Vagina (tissue), 2 donors: Measurements from ENCODE around the gene HOPX. TPM values are rescaled to one million over a fixed set of nuclear protein-coding genes. Genes with fewer than 3 reads are reported as not detected.

Experiments used
- DNase-seq, 2 donors: peaks; one replicate each; pipeline ENCODE4 v3.0.0-alpha.2; 2017; ENCODE audit errors: extremely low spot score in 2 of 2
- H3K27ac ChIP-seq: fragments of 200-600 bp; sonication (generic); one replicate; pipeline ENCODE4 v1.5.1; 2019
- H3K27me3 ChIP-seq: fragments of 200-600 bp; sonication (generic); one replicate; pipeline ENCODE4 v1.5.1; 2019
- H3K36me3 ChIP-seq, 2 donors: fragments of 200-600 bp; sonication (generic); one replicate each; pipeline ENCODE4 v1.5.1; 2017 to 2019
- H3K4me1 ChIP-seq: fragments of 200-600 bp; sonication (generic); one replicate; pipeline ENCODE4 v1.5.1; 2019
- H3K4me3 ChIP-seq, 2 donors: fragments of 200-600 bp; sonication (generic); 1 replicate in 1 of 2; 2 replicates in 1 of 2; pipeline ENCODE4 v1.5.1; 2016 to 2019
- H3K9me3 ChIP-seq: fragments of 200-600 bp; sonication (generic); one replicate; pipeline ENCODE4 v1.5.1; 2019
- CTCF ChIP-seq, 3 experiments: fragments of 450-650 bp in 2 of 3; fragments of 200-600 bp in 1 of 3; sonication (generic) in 1 of 3; IDR thresholded peaks; one replicate each; pipeline ENCODE4 v1.5.1; 2017 to 2019; ENCODE audit warnings: antibody characterized with exemption in 3 of 3, mild to moderate bottlenecking in 2 of 3, moderate library complexity in 2 of 3
- POLR2A ChIP-seq, 2 donors: fragments of 450-650 bp; IDR thresholded peaks; one replicate each; pipeline ENCODE4 v1.6.1; 2017; ENCODE audit warnings: antibody characterized with exemption in 2 of 2, mild to moderate bottlenecking in 2 of 2, moderate library complexity in 2 of 2
- POLR2AphosphoS5 ChIP-seq, 2 donors: sonication (generic); formaldehyde crosslinking; IDR thresholded peaks; one replicate each; pipeline ENCODE4 v1.9.0; 2017; ENCODE audit warnings: antibody characterized with exemption in 2 of 2, mild to moderate bottlenecking in 2 of 2, low read depth in 1 of 2; ENCODE audit not compliant: insufficient read depth in 1 of 2
- intact Hi-C: fragments of 100-400 bp; cut with DNase I; formaldehyde crosslinking; loops from one replicate; pipeline ENCODE4 v1.15.1; 2023
- total RNA-seq: library from RNA; depleted of rRNA; stranded (reverse); fragments of >200 nt; gene quantifications from one replicate; pipeline ENCODE4 v1.2.3, GENCODE V29; 2016

HOPX gene
- total RNA-seq, 1 donor from 2014 or later, result 112 TPM

GRCh38 chr4:56723201-56723605 lies 42.1 kb upstream of the HOPX start:
- intact Hi-C loops, result no loop called here
- Histone ChIP-seq H3K9me3 (no peaks in the 10 kb centered on the region), H3K4me3 (no peak overlapping the region), H3K27me3 (no peaks in the 10 kb centered on the region), H3K36me3 (no peaks in the 10 kb centered on the region), H3K4me1 (no peaks in the 10 kb centered on the region), H3K27ac (peak overlapping the region; percentile 23)
- TF ChIP-seq CTCF (IDR thresholded peaks at IDR 0.05), result no peak
- TF ChIP-seq POLR2AphosphoS5 (IDR thresholded peaks at IDR 0.05; ENCODE audit: insufficient read depth in 1 of 2, low read depth in 1 of 2), result no peak
- TF ChIP-seq POLR2A (IDR thresholded peaks at IDR 0.05), result no peak
- no peak for DNase-seq

- H3K4me1 ChIP-seq, result peaks cover 18% of the 10 kb centered on the region
- intact Hi-C loops, result no loop called here
- no peak for TF ChIP-seq POLR2A (IDR thresholded peaks at IDR 0.05)
Measured at GRCh38 chr4:56708146-56708545, 27.1 kb upstream of the HOPX start.

GRCh38 chr4:56705966-56706365 lies 24.9 kb upstream of the HOPX start:
- H3K36me3 ChIP-seq, result no peaks in the 10 kb centered on the region
- H3K27me3 ChIP-seq, result no peaks in the 10 kb centered on the region
- TF ChIP-seq POLR2AphosphoS5 (IDR thresholded peaks at IDR 0.05; ENCODE audit: insufficient read depth in 1 of 2, low read depth in 1 of 2), result no peak
- no peak for TF ChIP-seq POLR2A (IDR thresholded peaks at IDR 0.05)
- no peak for TF ChIP-seq CTCF (IDR thresholded peaks at IDR 0.05)
- intact Hi-C loops, result no loop called here
- no peak for DNase-seq
- H3K9me3 ChIP-seq, result no peaks in the 10 kb centered on the region
- H3K4me1 ChIP-seq, result peaks cover 21% of the 10 kb centered on the region
- H3K4me3 ChIP-seq, result no peak overlapping the region
- no peak overlapping the region for H3K27ac ChIP-seq

More at GRCh38 chr4:56708146-56708545, 27.1 kb upstream of the HOPX start:
- no peaks in the 10 kb centered on the region for H3K36me3 ChIP-seq
- H3K27me3 ChIP-seq, result no peaks in the 10 kb centered on the region
- H3K9me3 ChIP-seq, result no peaks in the 10 kb centered on the region
- no peak overlapping the region for H3K27ac ChIP-seq
- no peak overlapping the region for H3K4me3 ChIP-seq
- no peak for DNase-seq

- intact Hi-C loops, result no loop called here
Measured at GRCh38 chr4:56705334-56705733, 24.2 kb upstream of the HOPX start.

GRCh38 chr4:56704089-56704871 lies 23.2 kb upstream of the HOPX start:
- no peaks in the 10 kb centered on the region for H3K36me3 ChIP-seq
- intact Hi-C loops, result no loop called here
- no peaks in the 10 kb centered on the region for H3K9me3 ChIP-seq
- no peak overlapping the region for H3K4me3 ChIP-seq
- H3K4me1 ChIP-seq, result peaks cover 21% of the 10 kb centered on the region
- peak overlapping the region; percentile 69 for H3K27ac ChIP-seq
- DNase-seq, result no peak
- no peak for TF ChIP-seq POLR2AphosphoS5 (IDR thresholded peaks at IDR 0.05; ENCODE audit: insufficient read depth in 1 of 2, low read depth in 1 of 2)
- TF ChIP-seq CTCF (IDR thresholded peaks at IDR 0.05), result no peak
- TF ChIP-seq POLR2A (IDR thresholded peaks at IDR 0.05), result no peak
- H3K27me3 ChIP-seq, result no peaks in the 10 kb centered on the region

More at GRCh38 chr4:56705334-56705733, 24.2 kb upstream of the HOPX start:
- TF ChIP-seq POLR2A (IDR thresholded peaks at IDR 0.05) (no peak), CTCF (IDR thresholded peaks at IDR 0.05) (no peak), POLR2AphosphoS5 (IDR thresholded peaks at IDR 0.05; ENCODE audit: insufficient read depth in 1 of 2, low read depth in 1 of 2) (no peak)
- Histone ChIP-seq H3K9me3 (no peaks in the 10 kb centered on the region), H3K4me1 (peaks cover 21% of the 10 kb centered on the region), H3K27me3 (no peaks in the 10 kb centered on the region), H3K36me3 (no peaks in the 10 kb centered on the region), H3K27ac (no peak overlapping the region), H3K4me3 (no peak overlapping the region)
- no peak for DNase-seq
